HT-29 (cell line): ENCODE results near the gene ARHGAP35. TPM values are rescaled to one million over a fixed set of nuclear protein-coding genes. Genes with fewer than 3 reads are reported as not detected.
"Not testable (repeated sequence)": the region's sequence is repeated elsewhere in the genome, so short reads cannot be mapped to it uniquely, and the experiment has no call there.

ENCODE experiments used
- DNase-seq: peaks from one replicate; pipeline ENCODE4 v3.0.0-alpha.2; 2015; ENCODE audit warnings: low spot score
- total RNA-seq: library from RNA; depleted of rRNA; stranded (reverse); fragments of >200 nt; shearing (Covaris generic); gene quantifications from 2 replicates; pipeline ENCODE4 v1.2.3, GENCODE V29; 2014; rRNA removed

The ARHGAP35 gene
- 53.6 and 63.9 TPM in 2 replicates for total RNA-seq

GRCh38 chr19:46860846-46861690 is at the start of gene ARHGAP35:
Gene ARHGAP35, plus strand, starts transcription at chr19:46860997. Its CDS starts 57,679 bp downstream, at chr19:46918676.
- DNase-seq = no peak

GRCh38 chr19:46812977-46813838 is 47.6 kb upstream of the ARHGAP35 start:
- peak; percentile 89 for DNase-seq

- peak; percentile 89 for DNase-seq
Observed at GRCh38 chr19:46813839-46814358, 46.9 kb upstream of the ARHGAP35 start.

- peak; percentile 64 for DNase-seq
Observed at GRCh38 chr19:46815833-46816627, 44.8 kb upstream of the ARHGAP35 start.

- no peak for DNase-seq
Observed at GRCh38 chr19:46818812-46819211, 42.0 kb upstream of the ARHGAP35 start.

- DNase-seq = no peak
Observed at GRCh38 chr19:46821512-46822409, 39.0 kb upstream of the ARHGAP35 start.

- not testable (repeated sequence) for DNase-seq
Observed at GRCh38 chr19:46822410-46822787, 38.4 kb upstream of the ARHGAP35 start.

- no peak for DNase-seq
Observed at GRCh38 chr19:46823049-46823448, 37.7 kb upstream of the ARHGAP35 start.

GRCh38 chr19:46824890-46825730 is 35.7 kb upstream of the ARHGAP35 start:
- DNase-seq = peak; percentile 56

GRCh38 chr19:46825731-46826055 is 35.1 kb upstream of the ARHGAP35 start:
- DNase-seq = no peak

- DNase-seq = no peak
Observed at GRCh38 chr19:46828484-46828883, 32.3 kb upstream of the ARHGAP35 start.

- no peak for DNase-seq
Observed at GRCh38 chr19:46830864-46831263, 29.9 kb upstream of the ARHGAP35 start.

- no peak for DNase-seq
Observed at GRCh38 chr19:46834121-46834520, 26.7 kb upstream of the ARHGAP35 start.

GRCh38 chr19:46834984-46835383 is 25.8 kb upstream of the ARHGAP35 start:
- no peak for DNase-seq

- no peak for DNase-seq
Observed at GRCh38 chr19:46838160-46838559, 22.6 kb upstream of the ARHGAP35 start.

GRCh38 chr19:46839752-46840497 is 20.9 kb upstream of the ARHGAP35 start:
- DNase-seq = peak; percentile 83

- DNase-seq = peak; percentile 91
Observed at GRCh38 chr19:46840498-46840942, 20.3 kb upstream of the ARHGAP35 start.

- DNase-seq = peak; percentile 57
Observed at GRCh38 chr19:46841458-46842083, 19.2 kb upstream of the ARHGAP35 start.
